ENCODE results near the gene TM4SF20. TPM values are rescaled to one million over a fixed set of nuclear protein-coding genes. Genes with fewer than 3 reads are reported as not detected.
"Not testable (repeated sequence)": the region's sequence is repeated elsewhere in the genome, so short reads cannot be mapped to it uniquely, and the experiment has no call there.

TM4SF20 gene
- total RNA-seq, 1 donor from 2014 or later, result not detected

- no peaks in the 10 kb centered on the region for H3K36me3 ChIP-seq
- no peak overlapping the region for H3K27ac ChIP-seq
- no peaks in the 10 kb centered on the region for H3K27me3 ChIP-seq
- DNase-seq (ENCODE audit: extremely low spot score in 2 of 2), result no peak
- H3K4me3 ChIP-seq, result no peak overlapping the region
- no peak for TF ChIP-seq CTCF (IDR thresholded peaks at IDR 0.05)
- no peak for TF ChIP-seq POLR2A (IDR thresholded peaks at IDR 0.05)
- no peak for TF ChIP-seq POLR2AphosphoS5 (IDR thresholded peaks at IDR 0.05; ENCODE audit: insufficient read depth in 1 of 2, low read depth in 1 of 2)
- intact Hi-C loops (cut with DNase I), result no loop called here
- no peaks in the 10 kb centered on the region for H3K9me3 ChIP-seq
- no peaks in the 10 kb centered on the region for H3K4me1 ChIP-seq
Observed at GRCh38 chr2:227368574-227368973, 10.5 kb downstream of the TM4SF20 start.

- Histone ChIP-seq H3K36me3 (no peaks in the 10 kb centered on the region), H3K4me1 (no peaks in the 10 kb centered on the region), H3K9me3 (no peaks in the 10 kb centered on the region), H3K27ac (no peak overlapping the region), H3K27me3 (no peaks in the 10 kb centered on the region), H3K4me3 (no peak overlapping the region)
- TF ChIP-seq POLR2AphosphoS5 (IDR thresholded peaks at IDR 0.05; ENCODE audit: insufficient read depth in 1 of 2, low read depth in 1 of 2) (no peak), CTCF (IDR thresholded peaks at IDR 0.05) (no peak)
- intact Hi-C loops (cut with DNase I), result no loop called here
- no peak for DNase-seq (ENCODE audit: extremely low spot score in 2 of 2)
Observed at GRCh38 chr2:227367427-227367795, 11.7 kb downstream of the TM4SF20 start.

GRCh38 chr2:227366769-227367426 lies 12.2 kb downstream of the TM4SF20 start:
- TF ChIP-seq POLR2AphosphoS5 (IDR thresholded peaks at IDR 0.05; ENCODE audit: insufficient read depth in 1 of 2, low read depth in 1 of 2) (no peak), CTCF (IDR thresholded peaks at IDR 0.05) (no peak), POLR2A (IDR thresholded peaks at IDR 0.05) (no peak)
- no peak overlapping the region for H3K4me3 ChIP-seq
- no peak for DNase-seq (ENCODE audit: extremely low spot score in 2 of 2)
- no peaks in the 10 kb centered on the region for H3K4me1 ChIP-seq
- H3K27me3 ChIP-seq, result no peaks in the 10 kb centered on the region
- intact Hi-C loops (cut with DNase I), result no loop called here
- H3K27ac ChIP-seq, result no peak overlapping the region
- H3K36me3 ChIP-seq, result no peaks in the 10 kb centered on the region
- H3K9me3 ChIP-seq, result no peaks in the 10 kb centered on the region

GRCh38 chr2:227365833-227366232 lies 13.3 kb downstream of the TM4SF20 start:
- no peak overlapping the region for H3K4me3 ChIP-seq
- TF ChIP-seq POLR2AphosphoS5 (IDR thresholded peaks at IDR 0.05; ENCODE audit: insufficient read depth in 1 of 2, low read depth in 1 of 2) (no peak), CTCF (IDR thresholded peaks at IDR 0.05) (no peak), POLR2A (IDR thresholded peaks at IDR 0.05) (no peak)
- no peaks in the 10 kb centered on the region for H3K4me1 ChIP-seq
- H3K27me3 ChIP-seq, result no peaks in the 10 kb centered on the region
- no peak overlapping the region for H3K27ac ChIP-seq
- no peaks in the 10 kb centered on the region for H3K36me3 ChIP-seq
- intact Hi-C loops (cut with DNase I), result no loop called here
- DNase-seq (ENCODE audit: extremely low spot score in 2 of 2), result no peak
- H3K9me3 ChIP-seq, result no peaks in the 10 kb centered on the region

- H3K27ac ChIP-seq; H3K4me3 ChIP-seq; DNase-seq (ENCODE audit: extremely low spot score in 2 of 2); H3K27me3 ChIP-seq; intact Hi-C loops (cut with DNase I); H3K4me1 ChIP-seq; H3K9me3 ChIP-seq; H3K36me3 ChIP-seq: not testable (repeated sequence)
Observed at GRCh38 chr2:227364585-227365263, 14.4 kb downstream of the TM4SF20 start.

Data from vagina (tissue), 2 donors.